ENCODE data around the gene ACTL6A. TPM values are rescaled to one million over a fixed set of nuclear protein-coding genes. Genes with fewer than 3 reads are reported as not detected.

The ACTL6A gene
- total and polyA plus RNA-seq, 3 donors from 2014 or later: 68.4 to 143 (median 84.4) TPM

- peaks cover 4% of the 10 kb centered on the region for H3K4me1 ChIP-seq
- 83% methylated on average over 3 of the region's 3 CpGs for WGBS, 2 donors
Measured at GRCh38 chr3:179565496-179565895, 2.8 kb downstream of the ACTL6A start.

GRCh38 chr3:179580992-179581391 is 18.3 kb downstream of the ACTL6A start:
- H3K4me3 ChIP-seq: no peak overlapping the region
- DNase-seq: no peak
- intact Hi-C loops (cut with DNase I; ENCODE audit: low total_unique reads): no loop called here
- no peaks in the 10 kb centered on the region for H3K4me1 ChIP-seq
- H3K9me3 ChIP-seq: no peaks in the 10 kb centered on the region
- 94 to 96% methylated on average over 1 of the region's 1 CpG for WGBS, 2 donors
- no peak overlapping the region for H3K27ac ChIP-seq
- no peaks in the 10 kb centered on the region for H3K36me3 ChIP-seq (ENCODE audit: low read depth, missing control alignments)
- H3K27me3 ChIP-seq: no peaks in the 10 kb centered on the region
- TF ChIP-seq CTCF (IDR thresholded peaks at IDR 0.05) (no peak), POLR2A (IDR thresholded peaks at IDR 0.05) (no peak)

More at GRCh38 chr3:179565496-179565895, 2.8 kb downstream of the ACTL6A start:
- no peaks in the 10 kb centered on the region for H3K36me3 ChIP-seq (ENCODE audit: low read depth, missing control alignments)
- no peaks in the 10 kb centered on the region for H3K9me3 ChIP-seq
- DNase-seq: no peak
- H3K27ac ChIP-seq: no peak overlapping the region
- intact Hi-C loops (cut with DNase I; ENCODE audit: low total_unique reads): no loop called here
- no peaks in the 10 kb centered on the region for H3K27me3 ChIP-seq
- H3K4me3 ChIP-seq: no peak overlapping the region
- no peak for TF ChIP-seq POLR2A (IDR thresholded peaks at IDR 0.05)
- TF ChIP-seq CTCF (IDR thresholded peaks at IDR 0.05): no peak

GRCh38 chr3:179589143-179589542 is 26.4 kb downstream of the ACTL6A start:
- Histone ChIP-seq H3K27ac (no peak overlapping the region), H3K36me3 (ENCODE audit: low read depth, missing control alignments) (no peaks in the 10 kb centered on the region), H3K27me3 (no peaks in the 10 kb centered on the region), H3K4me1 (no peaks in the 10 kb centered on the region), H3K4me3 (no peak overlapping the region), H3K9me3 (no peaks in the 10 kb centered on the region)
- TF ChIP-seq POLR2A (IDR thresholded peaks at IDR 0.05) (no peak), CTCF (IDR thresholded peaks at IDR 0.05) (no peak)
- intact Hi-C loops (cut with DNase I; ENCODE audit: low total_unique reads): no loop called here
- no peak for DNase-seq

GRCh38 chr3:179590669-179591068 is 27.9 kb downstream of the ACTL6A start:
- Histone ChIP-seq H3K4me3 (no peak overlapping the region), H3K27me3 (no peaks in the 10 kb centered on the region), H3K4me1 (no peaks in the 10 kb centered on the region), H3K27ac (no peak overlapping the region), H3K36me3 (ENCODE audit: low read depth, missing control alignments) (no peaks in the 10 kb centered on the region), H3K9me3 (no peaks in the 10 kb centered on the region)
- TF ChIP-seq POLR2A (IDR thresholded peaks at IDR 0.05) (no peak), CTCF (IDR thresholded peaks at IDR 0.05) (no peak)
- WGBS, 2 donors: 61 to 63% methylated on average over 2 of the region's 2 CpGs
- intact Hi-C loops (cut with DNase I; ENCODE audit: low total_unique reads): no loop called here
- DNase-seq: no peak

- H3K9me3 ChIP-seq: no peaks in the 10 kb centered on the region
- no peaks in the 10 kb centered on the region for H3K4me1 ChIP-seq
- intact Hi-C loops (cut with DNase I; ENCODE audit: low total_unique reads): no loop called here
- H3K36me3 ChIP-seq (ENCODE audit: low read depth, missing control alignments): no peaks in the 10 kb centered on the region
- DNase-seq: no peak
- H3K4me3 ChIP-seq: no peak overlapping the region
- no peak overlapping the region for H3K27ac ChIP-seq
- no peaks in the 10 kb centered on the region for H3K27me3 ChIP-seq
- 41 to 54% methylated on average over 1 of the region's 1 CpG for WGBS, 2 donors
- no peak for TF ChIP-seq POLR2A (IDR thresholded peaks at IDR 0.05)
- no peak for TF ChIP-seq CTCF (IDR thresholded peaks at IDR 0.05)
Measured at GRCh38 chr3:179591313-179591712, 28.6 kb downstream of the ACTL6A start.

Data from testis (tissue), 3 donors.